ENCODE measurements around the gene KRTCAP2. TPM values are rescaled to one million over a fixed set of nuclear protein-coding genes. Genes with fewer than 3 reads are reported as not detected.
"Not testable (repeated sequence)": the region's sequence is repeated elsewhere in the genome, so short reads cannot be mapped to it uniquely, and the experiment has no call there.

Gene KRTCAP2
- polyA plus RNA-seq: 100 to 1,000 TPM; 161 to 260 TPM

DNA sequence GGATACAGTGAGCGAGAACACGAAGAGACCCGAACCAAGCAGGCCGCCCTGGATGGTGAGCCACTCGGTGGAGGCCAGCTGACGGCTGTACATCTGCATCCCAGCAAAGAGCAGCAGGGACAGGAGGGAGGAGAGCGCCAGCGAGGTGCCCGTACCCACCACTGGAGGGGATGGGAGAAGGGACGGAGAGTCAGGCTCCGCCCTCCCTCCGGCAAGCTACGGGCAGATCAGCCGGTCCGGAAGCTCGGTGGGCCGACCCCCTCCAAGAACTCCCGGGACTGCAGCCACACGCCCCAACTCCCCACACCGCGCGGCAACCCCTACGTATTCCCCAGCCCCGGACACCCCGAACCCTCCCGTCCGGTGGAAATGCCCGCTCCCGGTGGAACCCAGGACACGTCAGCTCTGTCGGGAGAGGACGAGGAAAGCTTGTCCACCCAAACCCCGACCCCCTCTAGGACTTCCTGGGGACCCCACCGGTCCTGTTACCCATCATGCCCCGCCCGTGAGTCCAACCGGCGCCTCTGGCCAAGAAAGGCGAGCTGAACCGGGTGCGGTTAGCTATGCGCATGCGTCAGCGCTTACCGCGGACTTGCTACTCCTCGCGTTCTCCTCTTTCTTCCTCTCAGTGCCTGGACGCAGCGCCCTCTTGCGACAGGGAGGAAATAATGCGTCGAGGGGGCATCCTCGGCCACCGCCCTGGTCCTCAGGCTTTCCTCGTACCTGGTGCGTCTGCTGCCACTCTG lies at the start of gene KRTCAP2:
Gene KRTCAP2, minus strand, starts transcription at position 573 of the 746 bp plus-strand sequence. Its CDS starts 80 bp downstream, at position 493.
- peaks cover 0 to 11% of the 10 kb centered on the region in 2 donors for H3K36me3 ChIP-seq (ENCODE audit: control insufficient read depth in 2 of 2, insufficient read depth in 2 of 2, low read length in 1 of 2)
- H3K9me3 ChIP-seq (ENCODE audit: control insufficient read depth in 2 of 2, insufficient read depth in 1 of 2, low read depth in 1 of 2, low read length in 1 of 2): no peaks in the 10 kb centered on the region
- 0% methylated on average over 49 to 57 of the region's 57 CpGs for WGBS, 2 donors
- H3K4me3 ChIP-seq (ENCODE audit: low read depth in 1 of 2, low read length in 2 of 2): peak within 1 kb of the TSS; percentile 81 to 86
- no peaks in the 10 kb centered on the region for H3K27me3 ChIP-seq (ENCODE audit: control insufficient read depth in 1 of 2, insufficient read depth in 2 of 2, low read length in 2 of 2)
- peak within 1 kb of the TSS; percentile 90 to 96 for H3K27ac ChIP-seq (ENCODE audit: low read depth in 2 of 2, low read length in 1 of 2)
- peaks cover 0 to 11% of the 10 kb centered on the region in 2 donors for H3K4me1 ChIP-seq (ENCODE audit: control insufficient read depth in 2 of 2, insufficient read depth in 2 of 2, low read length in 1 of 2)

DNA sequence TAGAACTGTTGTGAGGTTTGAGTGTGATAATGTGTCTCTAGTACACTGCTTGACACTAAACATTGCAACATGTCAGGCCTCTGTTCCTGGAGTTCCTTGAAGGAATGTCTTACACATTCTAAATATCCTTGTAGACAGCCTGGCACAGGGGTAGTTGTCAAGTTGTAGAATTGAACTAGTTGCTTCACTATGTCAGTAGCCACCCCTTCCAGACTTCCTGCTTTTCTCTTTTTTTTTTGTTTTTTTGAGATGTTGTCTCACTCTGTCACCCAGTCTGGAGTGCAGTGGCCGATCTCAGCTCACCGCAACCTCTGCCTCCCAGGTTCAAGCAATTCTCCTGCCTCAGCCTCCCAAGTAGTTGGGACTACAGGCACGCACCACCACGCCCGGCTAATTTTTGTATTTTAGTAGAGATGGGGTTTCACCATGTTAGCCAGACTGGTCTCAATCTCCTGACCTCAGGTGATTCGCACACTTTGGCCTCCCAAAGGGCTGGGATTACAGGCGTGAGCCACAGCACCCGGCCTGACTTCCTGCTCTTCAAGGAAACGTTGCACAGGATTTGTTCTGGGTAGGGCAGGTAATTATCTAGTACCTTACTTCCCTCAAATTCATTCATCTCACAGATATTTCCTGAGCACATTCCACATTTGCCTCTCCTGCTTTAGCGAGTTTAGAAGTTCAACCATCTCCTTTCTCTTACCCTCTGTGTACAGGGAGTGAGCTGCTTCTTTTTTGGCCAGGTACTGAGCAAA lies 47.3 kb upstream of the KRTCAP2 start:
- not testable (repeated sequence) for H3K36me3 ChIP-seq (ENCODE audit: control insufficient read depth in 2 of 2, insufficient read depth in 2 of 2, low read length in 1 of 2); H3K4me3 ChIP-seq (ENCODE audit: low read depth in 1 of 2, low read length in 2 of 2); H3K27me3 ChIP-seq (ENCODE audit: control insufficient read depth in 1 of 2, insufficient read depth in 2 of 2, low read length in 2 of 2); H3K4me1 ChIP-seq (ENCODE audit: control insufficient read depth in 2 of 2, insufficient read depth in 2 of 2, low read length in 1 of 2); H3K9me3 ChIP-seq (ENCODE audit: control insufficient read depth in 2 of 2, insufficient read depth in 1 of 2, low read depth in 1 of 2, low read length in 1 of 2)
- WGBS, 2 donors: 77 to 80% methylated on average over 10 of the region's 10 CpGs
- peak overlapping the region; percentile 30 to 55 for H3K27ac ChIP-seq (ENCODE audit: low read depth in 2 of 2, low read length in 1 of 2)

DNA sequence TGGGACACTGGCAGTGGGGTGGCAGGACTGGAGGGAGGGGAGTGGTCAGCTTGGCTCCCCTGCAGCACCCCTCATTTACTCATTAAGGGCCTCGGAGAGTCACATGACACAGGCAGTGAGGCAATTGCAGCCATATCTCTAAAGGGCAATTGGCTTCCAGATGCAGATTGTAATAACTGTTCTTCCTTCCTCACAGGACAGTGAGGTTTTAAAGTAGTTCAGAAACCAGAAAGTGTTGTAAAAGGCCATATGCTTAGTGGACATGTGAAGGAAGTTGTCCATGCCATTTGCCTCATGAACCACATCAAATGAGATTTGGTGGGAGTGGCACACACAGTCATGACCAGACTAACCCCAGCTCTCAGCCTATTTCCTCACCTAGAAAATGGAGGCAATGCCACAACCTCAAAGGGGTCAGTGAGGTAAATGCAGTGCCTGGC lies 46.5 kb upstream of the KRTCAP2 start:
- H3K4me3 ChIP-seq (ENCODE audit: low read depth in 1 of 2, low read length in 2 of 2): no peak overlapping the region
- WGBS, 2 donors: 0 to 8% methylated on average over 1 of the region's 1 CpG
- no peaks in the 10 kb centered on the region for H3K27me3 ChIP-seq (ENCODE audit: control insufficient read depth in 1 of 2, insufficient read depth in 2 of 2, low read length in 2 of 2)
- H3K36me3 ChIP-seq (ENCODE audit: control insufficient read depth in 2 of 2, insufficient read depth in 2 of 2, low read length in 1 of 2): peaks cover 0 to 4% of the 10 kb centered on the region in 2 donors
- H3K9me3 ChIP-seq (ENCODE audit: control insufficient read depth in 2 of 2, insufficient read depth in 1 of 2, low read depth in 1 of 2, low read length in 1 of 2): no peaks in the 10 kb centered on the region
- H3K4me1 ChIP-seq (ENCODE audit: control insufficient read depth in 2 of 2, insufficient read depth in 2 of 2, low read length in 1 of 2): peaks cover 3 to 5% of the 10 kb centered on the region in 2 donors
- peak overlapping the region; percentile 30 to 64 for H3K27ac ChIP-seq (ENCODE audit: low read depth in 2 of 2, low read length in 1 of 2)

DNA sequence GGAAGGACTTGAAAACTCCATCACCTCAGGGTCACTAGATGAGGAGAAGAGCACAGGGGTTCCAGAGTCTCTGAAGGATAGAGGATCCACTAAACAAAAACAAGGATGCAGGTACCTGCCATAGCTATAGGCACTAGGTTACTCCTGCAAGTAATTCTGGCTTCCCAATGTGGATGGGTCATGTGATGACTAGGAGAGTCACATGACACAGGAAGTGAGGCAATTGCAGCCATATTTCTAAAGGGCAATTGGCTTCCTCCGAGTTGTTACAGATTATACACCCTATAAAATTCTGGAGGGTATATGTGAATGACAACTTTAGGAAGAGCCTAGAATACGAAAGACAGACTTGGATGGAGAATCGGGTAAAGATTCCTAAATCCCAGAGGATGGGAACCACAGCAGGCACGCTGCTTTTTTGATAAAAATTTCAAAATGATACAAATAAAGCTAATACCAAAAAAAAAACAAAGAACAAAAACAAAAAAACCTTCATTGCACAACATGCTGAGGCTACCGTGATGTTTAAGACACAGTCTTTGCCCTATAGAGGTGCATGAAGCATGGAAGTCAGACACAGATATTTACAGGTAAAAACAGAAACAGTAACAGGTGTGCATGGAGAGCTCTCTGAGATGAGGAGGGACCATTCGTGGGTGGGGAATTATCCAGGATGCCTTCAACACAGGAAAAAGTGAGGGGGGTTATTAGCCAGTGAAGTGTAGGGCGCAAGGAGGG lies 45.9 kb upstream of the KRTCAP2 start:
- H3K27ac ChIP-seq (ENCODE audit: low read depth in 2 of 2, low read length in 1 of 2): peak overlapping the region; percentile 11 to 64
- H3K36me3 ChIP-seq (ENCODE audit: control insufficient read depth in 2 of 2, insufficient read depth in 2 of 2, low read length in 1 of 2): peaks cover 0 to 4% of the 10 kb centered on the region in 2 donors
- no peaks in the 10 kb centered on the region for H3K9me3 ChIP-seq (ENCODE audit: control insufficient read depth in 2 of 2, insufficient read depth in 1 of 2, low read depth in 1 of 2, low read length in 1 of 2)
- no peaks in the 10 kb centered on the region for H3K27me3 ChIP-seq (ENCODE audit: control insufficient read depth in 1 of 2, insufficient read depth in 2 of 2, low read length in 2 of 2)
- peaks cover 3 to 5% of the 10 kb centered on the region in 2 donors for H3K4me1 ChIP-seq (ENCODE audit: control insufficient read depth in 2 of 2, insufficient read depth in 2 of 2, low read length in 1 of 2)
- 44 to 53% methylated on average over 7 of the region's 7 CpGs for WGBS, 2 donors
- H3K4me3 ChIP-seq (ENCODE audit: low read depth in 1 of 2, low read length in 2 of 2): no peak overlapping the region

DNA sequence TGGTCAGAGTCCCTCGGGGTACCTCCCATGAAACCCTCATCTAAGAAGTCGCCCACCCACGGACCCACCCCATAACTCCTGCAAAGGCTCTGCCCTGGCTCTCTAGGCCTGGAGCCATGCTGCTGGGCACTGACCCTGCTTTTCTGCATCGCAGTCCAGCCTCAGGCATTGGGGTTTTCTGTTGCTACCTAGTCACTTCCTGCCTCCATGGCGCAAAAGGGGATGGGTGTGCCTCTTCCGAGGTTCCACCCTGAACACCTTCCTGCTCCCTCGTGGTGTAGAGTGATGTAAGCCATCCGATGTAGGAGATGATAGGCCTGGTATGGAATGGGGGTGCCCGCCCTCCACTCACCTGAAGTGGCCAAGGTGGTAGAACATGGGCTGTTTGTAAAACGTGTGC lies 41.6 kb upstream of the KRTCAP2 start:
- H3K4me1 ChIP-seq (ENCODE audit: control insufficient read depth in 2 of 2, insufficient read depth in 2 of 2, low read length in 1 of 2); H3K36me3 ChIP-seq (ENCODE audit: control insufficient read depth in 2 of 2, insufficient read depth in 2 of 2, low read length in 1 of 2); H3K4me3 ChIP-seq (ENCODE audit: low read depth in 1 of 2, low read length in 2 of 2); H3K27ac ChIP-seq (ENCODE audit: low read depth in 2 of 2, low read length in 1 of 2); H3K9me3 ChIP-seq (ENCODE audit: control insufficient read depth in 2 of 2, insufficient read depth in 1 of 2, low read depth in 1 of 2, low read length in 1 of 2); H3K27me3 ChIP-seq (ENCODE audit: control insufficient read depth in 1 of 2, insufficient read depth in 2 of 2, low read length in 2 of 2): not testable (repeated sequence)
- WGBS, 2 donors: 73 to 77% methylated on average over 6 to 9 of the region's 10 CpGs

DNA sequence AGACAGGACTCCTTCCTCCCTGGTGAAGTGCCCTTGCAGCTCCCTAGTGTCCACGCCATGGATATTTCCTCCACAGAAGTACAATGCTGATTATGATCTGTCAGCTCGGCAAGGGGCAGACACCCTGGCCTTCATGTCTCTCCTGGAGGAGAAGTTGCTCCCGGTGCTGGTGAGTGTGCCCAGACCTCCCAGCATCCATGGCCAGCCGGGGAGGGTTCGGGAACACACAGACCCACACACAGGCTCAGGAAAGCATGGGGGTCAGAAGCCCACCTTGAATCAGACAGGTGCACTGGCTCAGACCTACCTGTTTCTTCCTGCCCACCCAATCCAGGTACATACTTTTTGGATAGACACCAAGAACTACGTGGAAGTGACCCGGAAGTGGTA lies 38.9 kb upstream of the KRTCAP2 start:
- not testable (repeated sequence) for H3K36me3 ChIP-seq (ENCODE audit: control insufficient read depth in 2 of 2, insufficient read depth in 2 of 2, low read length in 1 of 2); H3K27me3 ChIP-seq (ENCODE audit: control insufficient read depth in 1 of 2, insufficient read depth in 2 of 2, low read length in 2 of 2); H3K4me3 ChIP-seq (ENCODE audit: low read depth in 1 of 2, low read length in 2 of 2); H3K27ac ChIP-seq (ENCODE audit: low read depth in 2 of 2, low read length in 1 of 2); H3K9me3 ChIP-seq (ENCODE audit: control insufficient read depth in 2 of 2, insufficient read depth in 1 of 2, low read depth in 1 of 2, low read length in 1 of 2); H3K4me1 ChIP-seq (ENCODE audit: control insufficient read depth in 2 of 2, insufficient read depth in 2 of 2, low read length in 1 of 2)
- 70% methylated on average over 7 of the region's 7 CpGs for WGBS, 2 donors

DNA sequence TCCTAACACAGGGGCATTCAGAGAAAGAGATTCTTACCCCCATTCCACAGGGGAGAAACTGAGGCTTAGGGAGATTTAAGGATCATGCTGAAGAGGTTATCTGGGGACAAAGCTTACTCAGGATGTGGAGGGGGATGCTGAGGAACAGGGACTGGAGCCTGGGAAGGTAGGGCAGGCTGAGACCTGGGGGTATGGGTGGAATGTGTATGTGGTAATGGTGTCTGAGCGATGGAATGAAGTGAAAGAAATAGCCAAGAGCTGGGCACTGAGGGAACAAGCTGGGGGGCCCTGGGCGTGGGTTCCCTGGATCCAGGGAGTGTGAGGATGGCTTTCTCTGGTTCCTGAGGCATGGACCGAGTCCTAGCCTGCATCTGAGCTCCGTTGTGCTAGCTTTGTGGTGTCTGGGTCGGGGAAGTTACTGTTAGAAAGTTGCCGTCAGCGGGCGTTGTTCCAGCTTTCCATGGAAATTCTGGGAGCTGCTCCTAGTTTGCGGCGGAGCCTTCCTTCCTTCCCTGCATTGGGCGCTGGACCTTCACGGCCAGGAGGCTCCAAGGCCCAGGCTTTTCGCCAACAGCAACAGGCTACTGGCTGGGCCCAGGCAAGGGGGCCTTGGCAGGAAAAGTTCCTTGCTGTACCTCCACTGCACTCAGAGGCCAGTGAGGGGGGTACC lies 38.4 kb upstream of the KRTCAP2 start:
- not testable (repeated sequence) for H3K4me1 ChIP-seq (ENCODE audit: control insufficient read depth in 2 of 2, insufficient read depth in 2 of 2, low read length in 1 of 2); H3K9me3 ChIP-seq (ENCODE audit: control insufficient read depth in 2 of 2, insufficient read depth in 1 of 2, low read depth in 1 of 2, low read length in 1 of 2); H3K27ac ChIP-seq (ENCODE audit: low read depth in 2 of 2, low read length in 1 of 2); H3K27me3 ChIP-seq (ENCODE audit: control insufficient read depth in 1 of 2, insufficient read depth in 2 of 2, low read length in 2 of 2); H3K4me3 ChIP-seq (ENCODE audit: low read depth in 1 of 2, low read length in 2 of 2); H3K36me3 ChIP-seq (ENCODE audit: control insufficient read depth in 2 of 2, insufficient read depth in 2 of 2, low read length in 1 of 2)
- 68 to 78% methylated on average over 11 to 13 of the region's 13 CpGs for WGBS, 2 donors

DNA sequence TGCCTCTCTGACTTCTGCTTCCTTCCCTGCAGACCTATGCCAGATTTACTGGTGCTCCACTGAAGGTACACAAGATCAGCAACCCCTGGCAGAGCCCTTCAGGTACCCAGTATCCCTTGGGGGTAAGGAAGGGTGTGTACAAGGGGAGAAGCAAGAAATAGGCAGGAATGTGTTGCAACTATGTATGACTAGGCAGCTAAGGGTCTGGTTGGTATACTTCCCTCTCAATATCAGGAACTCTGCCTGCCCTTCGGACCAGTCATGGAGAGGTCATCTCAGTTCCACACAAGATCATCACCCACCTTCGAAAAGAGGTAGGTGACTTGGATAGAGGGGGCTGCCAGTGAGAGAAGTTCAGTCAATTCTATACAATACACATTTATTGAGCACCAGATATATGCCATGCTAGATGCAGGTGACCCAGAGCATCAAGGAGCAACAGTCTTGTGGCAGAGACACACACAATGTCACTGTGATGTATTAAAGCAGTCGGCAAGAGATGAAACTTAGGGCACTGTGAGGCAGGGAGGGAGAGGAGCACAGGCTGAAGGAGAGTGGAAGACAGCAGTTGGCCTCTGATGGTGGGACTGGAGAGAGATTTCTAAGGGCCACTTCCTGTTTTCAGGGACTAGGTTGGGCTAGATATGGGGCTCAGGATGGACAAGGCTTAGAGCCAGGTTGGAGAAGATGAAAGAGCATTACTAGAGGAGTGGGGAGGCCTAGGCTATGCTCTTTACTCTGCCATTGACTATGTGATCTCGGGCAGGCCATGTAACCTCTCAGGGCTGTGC lies 37.4 kb upstream of the KRTCAP2 start:
- peaks cover 0 to 3% of the 10 kb centered on the region in 2 donors for H3K36me3 ChIP-seq (ENCODE audit: control insufficient read depth in 2 of 2, insufficient read depth in 2 of 2, low read length in 1 of 2)
- no peaks in the 10 kb centered on the region for H3K9me3 ChIP-seq (ENCODE audit: control insufficient read depth in 2 of 2, insufficient read depth in 1 of 2, low read depth in 1 of 2, low read length in 1 of 2)
- no peaks in the 10 kb centered on the region for H3K4me1 ChIP-seq (ENCODE audit: control insufficient read depth in 2 of 2, insufficient read depth in 2 of 2, low read length in 1 of 2)
- no peak overlapping the region for H3K4me3 ChIP-seq (ENCODE audit: low read depth in 1 of 2, low read length in 2 of 2)
- H3K27ac ChIP-seq (ENCODE audit: low read depth in 2 of 2, low read length in 1 of 2): peak overlapping the region in 1 of 2 donors; percentile 13
- H3K27me3 ChIP-seq (ENCODE audit: control insufficient read depth in 1 of 2, insufficient read depth in 2 of 2, low read length in 2 of 2): no peaks in the 10 kb centered on the region
- 78 to 85% methylated on average over 4 of the region's 4 CpGs for WGBS, 2 donors

Data from esophagus (tissue), 2 donors.